ENCODE results near the gene MRPS18A.

DNA sequence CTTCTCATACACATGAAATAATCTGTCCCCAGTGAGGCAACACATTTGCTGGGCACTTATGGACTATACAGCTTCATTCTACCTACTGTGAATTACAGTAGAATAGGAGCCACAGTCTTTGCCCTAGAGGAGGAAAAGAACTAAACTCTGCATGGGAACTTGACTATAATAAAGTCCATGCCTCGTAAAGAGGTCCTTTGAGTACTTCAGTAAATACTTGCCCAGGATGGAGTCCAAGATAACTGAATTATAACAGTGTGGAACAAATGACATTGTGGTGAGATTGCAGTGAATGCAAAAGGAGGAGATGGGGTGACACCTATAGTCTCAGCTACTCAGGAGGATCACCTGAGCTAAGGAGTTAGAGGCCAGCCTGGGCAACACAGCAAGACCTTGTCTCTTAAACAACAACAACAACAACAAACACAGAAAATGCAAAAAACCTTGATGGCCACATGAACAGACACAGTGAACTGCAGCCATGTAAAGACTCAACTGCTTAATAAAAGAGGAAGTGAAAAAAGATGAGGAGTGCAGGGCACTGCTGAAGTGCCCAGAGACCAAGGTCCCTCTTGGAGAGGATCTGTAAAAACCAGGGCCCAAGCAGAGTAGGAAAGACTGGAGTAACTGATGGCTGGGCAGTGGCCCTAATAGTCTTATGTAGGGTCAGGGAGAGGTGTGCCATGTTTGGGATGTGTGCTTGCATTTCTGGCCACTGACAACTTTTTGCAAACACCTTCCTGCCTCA is 3.7 kb downstream of the MRPS18A start:
- TF ChIP-seq, protein P1, sequence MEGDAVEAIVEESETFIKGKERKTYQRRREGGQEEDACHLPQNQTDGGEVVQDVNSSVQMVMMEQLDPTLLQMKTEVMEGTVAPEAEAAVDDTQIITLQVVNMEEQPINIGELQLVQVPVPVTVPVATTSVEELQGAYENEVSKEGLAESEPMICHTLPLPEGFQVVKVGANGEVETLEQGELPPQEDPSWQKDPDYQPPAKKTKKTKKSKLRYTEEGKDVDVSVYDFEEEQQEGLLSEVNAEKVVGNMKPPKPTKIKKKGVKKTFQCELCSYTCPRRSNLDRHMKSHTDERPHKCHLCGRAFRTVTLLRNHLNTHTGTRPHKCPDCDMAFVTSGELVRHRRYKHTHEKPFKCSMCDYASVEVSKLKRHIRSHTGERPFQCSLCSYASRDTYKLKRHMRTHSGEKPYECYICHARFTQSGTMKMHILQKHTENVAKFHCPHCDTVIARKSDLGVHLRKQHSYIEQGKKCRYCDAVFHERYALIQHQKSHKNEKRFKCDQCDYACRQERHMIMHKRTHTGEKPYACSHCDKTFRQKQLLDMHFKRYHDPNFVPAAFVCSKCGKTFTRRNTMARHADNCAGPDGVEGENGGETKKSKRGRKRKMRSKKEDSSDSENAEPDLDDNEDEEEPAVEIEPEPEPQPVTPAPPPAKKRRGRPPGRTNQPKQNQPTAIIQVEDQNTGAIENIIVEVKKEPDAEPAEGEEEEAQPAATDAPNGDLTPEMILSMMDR (IDR thresholded peaks at IDR 0.05): no peak
- TF ChIP-seq EP300 (IDR thresholded peaks at IDR 0.05) (no peak), POLR2A (IDR thresholded peaks at IDR 0.05; ENCODE audit: low read depth) (no peak), POLR2AphosphoS5 (IDR thresholded peaks at IDR 0.05) (no peak)
